MM.1S (cell line): ENCODE results near the gene SERPINB13.

Experiments used
- EZH2 ChIP-seq: fragments of 300-600 bp; sonication (generic); optimal IDR thresholded peaks from 2 replicates; pipeline ENCODE3; 2017; ENCODE audit warnings: low read depth, mild to moderate bottlenecking, antibody characterized with exemption, low read length, mixed read lengths
- TF ChIP-seq, protein P1 (sequence below): fragments of 300-600 bp; sonication (generic); IDR thresholded peaks from 2 replicates; pipeline ENCODE4 v1.5.1; 2016; ENCODE audit warnings: antibody characterized with exemption, low read length, mixed read lengths

DNA sequence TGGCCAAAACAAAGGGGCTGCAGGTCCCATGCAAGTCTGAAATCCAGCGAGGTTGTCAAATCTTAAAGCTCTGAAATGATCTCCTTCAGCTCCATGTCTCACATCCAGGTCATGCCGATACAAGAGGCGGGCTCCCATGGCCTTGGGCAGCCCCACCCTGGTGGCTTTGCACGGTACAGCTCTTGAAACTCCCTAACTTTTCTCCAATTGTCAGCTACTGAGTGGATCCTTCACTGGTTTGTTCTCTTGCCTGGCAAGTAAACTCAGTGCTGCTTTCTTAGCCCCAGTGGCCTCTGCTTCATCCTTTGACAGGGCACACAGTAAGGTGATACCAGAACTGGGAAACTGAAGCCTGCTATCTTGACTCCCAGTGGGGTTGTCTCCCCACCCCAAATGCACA, 26.3 kb downstream of the SERPINB13 start:
- TF ChIP-seq, protein P1, sequence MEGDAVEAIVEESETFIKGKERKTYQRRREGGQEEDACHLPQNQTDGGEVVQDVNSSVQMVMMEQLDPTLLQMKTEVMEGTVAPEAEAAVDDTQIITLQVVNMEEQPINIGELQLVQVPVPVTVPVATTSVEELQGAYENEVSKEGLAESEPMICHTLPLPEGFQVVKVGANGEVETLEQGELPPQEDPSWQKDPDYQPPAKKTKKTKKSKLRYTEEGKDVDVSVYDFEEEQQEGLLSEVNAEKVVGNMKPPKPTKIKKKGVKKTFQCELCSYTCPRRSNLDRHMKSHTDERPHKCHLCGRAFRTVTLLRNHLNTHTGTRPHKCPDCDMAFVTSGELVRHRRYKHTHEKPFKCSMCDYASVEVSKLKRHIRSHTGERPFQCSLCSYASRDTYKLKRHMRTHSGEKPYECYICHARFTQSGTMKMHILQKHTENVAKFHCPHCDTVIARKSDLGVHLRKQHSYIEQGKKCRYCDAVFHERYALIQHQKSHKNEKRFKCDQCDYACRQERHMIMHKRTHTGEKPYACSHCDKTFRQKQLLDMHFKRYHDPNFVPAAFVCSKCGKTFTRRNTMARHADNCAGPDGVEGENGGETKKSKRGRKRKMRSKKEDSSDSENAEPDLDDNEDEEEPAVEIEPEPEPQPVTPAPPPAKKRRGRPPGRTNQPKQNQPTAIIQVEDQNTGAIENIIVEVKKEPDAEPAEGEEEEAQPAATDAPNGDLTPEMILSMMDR, result no peak
- TF ChIP-seq EZH2, result no peak
